ENCODE measurements around the gene ZNF175.

DNA sequence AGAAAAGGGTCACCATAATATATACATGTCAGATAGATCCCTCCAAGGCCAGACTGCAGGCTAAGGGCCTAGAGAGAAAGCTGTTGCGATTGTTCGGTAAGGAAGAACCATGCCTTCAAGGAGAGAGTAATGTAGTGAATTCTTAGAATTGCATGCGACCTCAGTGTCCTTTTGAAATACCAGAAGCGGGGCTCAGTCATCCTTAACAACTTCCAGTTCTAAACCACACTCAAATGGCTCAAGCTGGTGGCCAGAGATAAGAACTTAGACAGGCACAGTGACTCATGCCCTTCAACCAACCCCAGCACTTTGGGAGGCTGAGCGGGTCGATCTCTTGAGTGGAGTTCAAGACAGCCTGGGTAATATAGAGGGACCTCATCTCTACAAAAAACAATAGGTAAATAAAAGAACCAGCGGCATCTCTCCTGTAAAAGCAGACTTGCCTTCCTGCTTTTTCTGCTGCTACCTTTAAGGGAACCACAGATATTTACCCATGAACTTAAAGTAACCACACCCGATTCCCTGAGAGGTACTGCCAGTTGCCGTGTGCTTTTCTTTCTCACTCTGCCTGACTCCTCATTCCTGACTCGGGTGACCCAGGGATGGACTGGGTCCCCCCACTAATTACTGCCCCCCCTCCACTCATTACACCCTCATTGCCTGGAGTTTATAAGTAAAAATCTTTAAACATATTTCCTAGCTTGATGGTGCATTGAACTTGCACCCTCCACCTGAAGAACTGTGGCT is 24.3 kb upstream of the ZNF175 start:
- TF ChIP-seq, protein P1, sequence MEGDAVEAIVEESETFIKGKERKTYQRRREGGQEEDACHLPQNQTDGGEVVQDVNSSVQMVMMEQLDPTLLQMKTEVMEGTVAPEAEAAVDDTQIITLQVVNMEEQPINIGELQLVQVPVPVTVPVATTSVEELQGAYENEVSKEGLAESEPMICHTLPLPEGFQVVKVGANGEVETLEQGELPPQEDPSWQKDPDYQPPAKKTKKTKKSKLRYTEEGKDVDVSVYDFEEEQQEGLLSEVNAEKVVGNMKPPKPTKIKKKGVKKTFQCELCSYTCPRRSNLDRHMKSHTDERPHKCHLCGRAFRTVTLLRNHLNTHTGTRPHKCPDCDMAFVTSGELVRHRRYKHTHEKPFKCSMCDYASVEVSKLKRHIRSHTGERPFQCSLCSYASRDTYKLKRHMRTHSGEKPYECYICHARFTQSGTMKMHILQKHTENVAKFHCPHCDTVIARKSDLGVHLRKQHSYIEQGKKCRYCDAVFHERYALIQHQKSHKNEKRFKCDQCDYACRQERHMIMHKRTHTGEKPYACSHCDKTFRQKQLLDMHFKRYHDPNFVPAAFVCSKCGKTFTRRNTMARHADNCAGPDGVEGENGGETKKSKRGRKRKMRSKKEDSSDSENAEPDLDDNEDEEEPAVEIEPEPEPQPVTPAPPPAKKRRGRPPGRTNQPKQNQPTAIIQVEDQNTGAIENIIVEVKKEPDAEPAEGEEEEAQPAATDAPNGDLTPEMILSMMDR (IDR thresholded peaks at IDR 0.05 in 4 of 5, conservative IDR thresholded peaks at IDR 0.05 in 1 of 5), result no peak
- TF ChIP-seq POLR2A (IDR thresholded peaks at IDR 0.05), result no peak

Measured in gastrocnemius medialis (tissue), 4 donors.